Neural progenitor cell (in vitro differentiated cells): Measurements from ENCODE around the gene PRR33.

Source experiments
- CTCF ChIP-seq: fragments of 200-600 bp; sonication (generic); IDR thresholded peaks from 2 replicates; pipeline ENCODE4 v1.5.1; 2017; ENCODE audit warnings: antibody characterized with exemption, mild to moderate bottlenecking
- EZH2 ChIP-seq: fragments of 200-600 bp; sonication (generic); IDR thresholded peaks from 2 replicates; pipeline ENCODE4 v1.6.1; 2017; ENCODE audit warnings: antibody characterized with exemption, mild to moderate bottlenecking, moderate library complexity

- TF ChIP-seq CTCF (no peak), EZH2 (no peak)
These were observed 46.6 kb downstream of the PRR33 start for GRCh38 chr11:1845095-1845429.
